SHP77 (cell line): ENCODE results near the gene THADA.
A peak's percentile ranks its signal among the peaks of the same experiment; 100 is the strongest.

Source experiments
- DNase-seq, 2 experiments: peaks; one replicate each; lab custom pipeline; 2025; lab: John Stamatoyannopoulos, UW

Gene THADA

GRCh38 chr2:43493954-43494353 is 101.9 kb downstream of the THADA start:
- no peak for DNase-seq

- DNase-seq, result no peak
These were observed 104.7 kb downstream of the THADA start for GRCh38 chr2:43491065-43491639.

GRCh38 chr2:43490252-43490786 is 105.5 kb downstream of the THADA start:
- no peak for DNase-seq

- DNase-seq, result no peak
These were observed 107.1 kb downstream of the THADA start for GRCh38 chr2:43488737-43489136.

GRCh38 chr2:43486603-43487002 is 109.2 kb downstream of the THADA start:
- DNase-seq, result no peak

GRCh38 chr2:43484323-43484930 is 111.4 kb downstream of the THADA start:
- peak; percentile 61 to 66 for DNase-seq

- DNase-seq, result no peak
These were observed 112.9 kb downstream of the THADA start for GRCh38 chr2:43482961-43483360.

- DNase-seq, result no peak
These were observed 113.8 kb downstream of the THADA start for GRCh38 chr2:43481927-43482542.

- DNase-seq, result no peak
These were observed 115.0 kb downstream of the THADA start for GRCh38 chr2:43480874-43481273.

- no peak for DNase-seq
These were observed 117.3 kb downstream of the THADA start for GRCh38 chr2:43478412-43479086.

GRCh38 chr2:43475922-43476321 is 119.9 kb downstream of the THADA start:
- no peak for DNase-seq

- no peak for DNase-seq
These were observed 120.5 kb downstream of the THADA start for GRCh38 chr2:43475137-43475846.

GRCh38 chr2:43474273-43474672 is 121.6 kb downstream of the THADA start:
- no peak for DNase-seq

- no peak for DNase-seq
These were observed 122.1 kb downstream of the THADA start for GRCh38 chr2:43473767-43474166.

- no peak for DNase-seq
These were observed 123.2 kb downstream of the THADA start for GRCh38 chr2:43472527-43473194.

GRCh38 chr2:43469713-43470112 is 126.1 kb downstream of the THADA start:
- no peak for DNase-seq

- no peak for DNase-seq
These were observed 126.7 kb downstream of the THADA start for GRCh38 chr2:43469094-43469493.

- no peak for DNase-seq
These were observed 127.9 kb downstream of the THADA start for GRCh38 chr2:43467891-43468290.

GRCh38 chr2:43465234-43465633 is 130.6 kb downstream of the THADA start:
- DNase-seq, result no peak

GRCh38 chr2:43464590-43464989 is 131.2 kb downstream of the THADA start:
- no peak for DNase-seq

GRCh38 chr2:43462866-43463641 is 132.8 kb downstream of the THADA start:
- DNase-seq, result peak; percentile 19 to 25
